Activated CD4-positive, alpha-beta T cell treated with anti-CD3 and anti-CD28 coated beads, Interleukin-2, amount 10 ng/mL, durations not matched to agents 24 days and 14 days (primary cell): ENCODE data around the gene KRTAP4-9. TPM values are rescaled to one million over a fixed set of nuclear protein-coding genes. Genes with fewer than 3 reads are reported as not detected.
"Not testable (repeated sequence)": the region's sequence is repeated elsewhere in the genome, so short reads cannot be mapped to it uniquely, and the experiment has no call there.

Experiments used
- DNase-seq: peaks from one replicate; pipeline ENCODE4 v3.0.0; 2022
- H3K27ac Mint-ChIP-seq: one replicate; pipeline ENCODE4 v1.8.0; 2022; ENCODE audit warnings: mild to moderate bottlenecking, mixed read lengths
- H3K27me3 Mint-ChIP-seq: one replicate; pipeline ENCODE4 v1.8.0; 2022; ENCODE audit warnings: mixed read lengths
- H3K36me3 Mint-ChIP-seq: one replicate; pipeline ENCODE4 v1.8.0; 2022; ENCODE audit warnings: low read depth, mild to moderate bottlenecking, mixed read lengths
- H3K4me1 Mint-ChIP-seq: one replicate; pipeline ENCODE4 v1.8.0; 2021; ENCODE audit warnings: mixed read lengths
- H3K4me3 Mint-ChIP-seq: one replicate; pipeline ENCODE4 v1.8.0; 2022; ENCODE audit warnings: mild to moderate bottlenecking, moderate library complexity, mixed read lengths
- H3K9me3 Mint-ChIP-seq: one replicate; pipeline ENCODE4 v1.8.0; 2021; ENCODE audit warnings: mixed read lengths
- intact Hi-C: fragments of 100-400 bp; cut with micrococcal nuclease; formaldehyde crosslinking; loops from one replicate; pipeline ENCODE4 v1.15.1; 2023
- total RNA-seq: library from RNA; stranded (reverse); gene quantifications from 2 replicates; pipeline ENCODE4 v1.2.3, GENCODE V29; 2022

The KRTAP4-9 gene
- total RNA-seq, result not detected in 2 replicates

DNA sequence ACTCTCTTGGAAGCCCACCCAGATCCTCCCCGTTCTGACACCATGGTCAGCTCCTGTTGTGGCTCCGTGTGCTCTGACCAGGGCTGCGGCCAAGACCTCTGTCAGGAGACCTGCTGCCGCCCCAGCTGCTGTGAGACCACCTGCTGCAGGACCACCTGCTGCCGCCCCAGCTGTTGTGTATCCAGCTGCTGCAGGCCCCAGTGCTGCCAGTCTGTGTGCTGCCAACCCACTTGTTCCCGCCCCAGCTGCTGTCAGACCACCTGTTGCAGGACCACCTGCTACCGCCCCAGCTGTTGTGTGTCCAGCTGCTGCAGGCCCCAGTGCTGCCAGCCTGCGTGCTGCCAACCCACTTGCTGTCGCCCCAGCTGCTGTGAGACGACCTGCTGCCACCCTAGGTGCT, at the start of gene KRTAP4-9:
Gene KRTAP4-9 (plus strand): TSS at position 43 of the 400 bp plus-strand sequence. CDS start 0 bp downstream, at position 43.
- H3K27me3 Mint-ChIP-seq, H3K27ac Mint-ChIP-seq, H3K9me3 Mint-ChIP-seq, intact Hi-C loops, H3K4me1 Mint-ChIP-seq, DNase-seq, H3K4me3 Mint-ChIP-seq, H3K36me3 Mint-ChIP-seq: not testable (repeated sequence)

DNA sequence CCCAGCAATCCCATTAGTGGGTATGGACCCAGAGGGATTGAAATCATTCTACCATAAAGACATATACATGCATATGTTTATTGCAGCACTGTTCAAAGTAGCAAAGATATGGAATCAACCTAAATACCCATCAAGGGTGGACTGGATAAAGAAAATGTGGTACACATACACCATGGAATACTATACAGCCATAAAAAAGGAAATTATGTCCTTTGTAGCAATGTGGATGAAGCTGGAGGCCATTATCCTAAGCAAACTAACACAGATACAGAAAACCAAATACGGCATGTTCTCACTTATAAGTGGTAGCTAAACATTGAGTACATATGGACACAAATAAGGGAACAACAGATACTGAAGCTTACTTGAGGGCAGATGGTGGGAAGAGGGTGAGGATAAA, 47.6 kb upstream of the KRTAP4-9 start:
- H3K27ac Mint-ChIP-seq, result no peak overlapping the region

DNA sequence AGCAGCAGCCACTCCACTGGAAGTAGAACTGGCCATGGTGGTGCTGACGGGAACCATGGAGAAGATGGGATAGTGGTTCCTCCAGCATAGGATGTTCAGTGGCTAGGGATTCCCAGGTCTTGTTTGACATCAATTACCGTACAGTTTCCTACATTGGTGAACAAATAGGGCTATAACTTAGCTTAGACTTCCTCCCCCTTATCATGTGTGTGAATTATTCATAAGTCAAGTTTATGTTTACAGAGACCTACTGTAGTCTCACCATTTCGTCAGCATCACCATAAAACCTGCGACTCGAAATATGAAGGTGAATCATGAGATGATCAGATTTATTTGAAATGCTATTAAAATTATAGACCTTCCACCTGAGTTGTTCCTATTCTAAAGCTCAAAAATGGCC, 46.4 kb upstream of the KRTAP4-9 start:
- DNase-seq, result no peak
- no peaks in the 10 kb centered on the region for H3K36me3 Mint-ChIP-seq
- no peaks in the 10 kb centered on the region for H3K9me3 Mint-ChIP-seq
- no peaks in the 10 kb centered on the region for H3K4me1 Mint-ChIP-seq
- H3K27ac Mint-ChIP-seq, result no peak overlapping the region
- peaks cover 23% of the 10 kb centered on the region for H3K27me3 Mint-ChIP-seq
- no peak overlapping the region for H3K4me3 Mint-ChIP-seq
- intact Hi-C loops, result no loop called here

More for the DNA sequence above, 47.6 kb upstream of the KRTAP4-9 start:
- H3K36me3 Mint-ChIP-seq, result no peaks in the 10 kb centered on the region
- peak; percentile 3 for DNase-seq
- peaks cover 28% of the 10 kb centered on the region for H3K27me3 Mint-ChIP-seq
- H3K4me1 Mint-ChIP-seq, result no peaks in the 10 kb centered on the region
- no peaks in the 10 kb centered on the region for H3K9me3 Mint-ChIP-seq
- intact Hi-C loops, result no loop called here
- H3K4me3 Mint-ChIP-seq, result no peak overlapping the region

DNA sequence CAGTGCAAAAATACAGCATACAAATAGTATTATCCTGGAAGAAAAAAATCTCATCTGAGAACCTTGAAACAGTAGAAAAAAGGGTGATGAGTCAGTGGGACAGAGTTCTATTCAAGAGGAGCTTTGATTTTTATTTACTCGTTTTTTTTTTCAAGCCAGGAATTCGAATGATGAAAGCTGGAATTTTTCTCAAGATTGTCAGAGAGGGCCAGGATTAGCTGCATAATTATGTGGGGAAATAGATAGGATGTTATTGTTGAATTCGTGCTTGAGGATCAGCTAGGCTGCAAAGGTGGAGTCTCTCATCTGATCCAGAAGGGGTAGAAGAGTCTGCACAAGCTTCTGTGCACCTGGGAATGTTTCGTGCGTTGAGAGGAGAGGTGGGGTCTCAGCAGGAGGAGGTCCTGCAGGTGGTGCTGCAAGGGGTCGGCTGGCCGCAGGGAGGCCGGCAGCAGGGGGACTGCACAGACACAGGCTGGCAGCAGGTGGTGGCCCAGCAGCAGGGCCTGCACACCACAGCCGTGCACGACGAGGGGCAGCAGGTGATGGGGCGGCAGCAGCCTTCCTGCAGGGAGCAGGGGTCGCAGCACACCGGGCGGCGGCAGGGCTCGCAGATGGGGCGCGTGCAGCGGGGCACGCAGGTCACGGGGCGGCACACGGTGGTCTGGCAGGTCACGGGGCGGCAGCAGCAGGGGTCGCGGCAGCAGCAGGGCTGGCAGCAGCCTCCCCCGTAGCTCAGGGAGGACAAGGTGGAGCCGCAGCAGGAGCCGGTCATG, 45.7 kb upstream of the KRTAP4-9 start:
- intact Hi-C loops, H3K27ac Mint-ChIP-seq, H3K36me3 Mint-ChIP-seq, H3K9me3 Mint-ChIP-seq, H3K4me1 Mint-ChIP-seq, DNase-seq, H3K4me3 Mint-ChIP-seq: not testable (repeated sequence)
- peaks cover 23% of the 10 kb centered on the region for H3K27me3 Mint-ChIP-seq

DNA sequence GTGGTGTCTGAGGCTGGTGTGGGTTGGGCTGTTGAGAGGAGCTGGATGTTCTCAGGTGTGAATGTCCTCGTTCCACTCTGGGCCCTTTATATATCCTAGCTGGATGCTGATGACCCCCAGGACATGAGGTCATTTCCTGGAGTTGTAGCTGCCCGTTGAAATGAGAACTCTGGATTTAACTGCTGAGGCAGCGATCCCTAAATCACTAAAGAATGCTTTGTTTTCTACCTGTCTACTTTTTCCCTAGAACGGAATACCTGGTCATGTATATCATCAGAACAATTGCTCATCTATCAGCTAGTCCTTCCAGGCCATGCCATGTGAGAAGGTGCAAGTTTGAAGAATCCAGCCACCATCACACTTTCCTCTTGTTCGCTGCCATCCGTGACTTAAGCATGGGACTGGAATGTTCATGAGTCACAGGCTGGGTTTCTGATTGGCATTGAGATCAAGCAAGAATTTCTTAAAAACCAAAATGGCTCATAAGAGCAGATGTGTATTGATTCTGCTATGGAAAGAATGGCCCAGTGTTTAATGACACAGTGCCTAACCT, 45.1 kb upstream of the KRTAP4-9 start, which contains the start of gene KRTAP2-3:
Gene KRTAP2-3 (minus strand): TSS at position 63 of the 553 bp plus-strand sequence. CDS start 64 bp downstream, outside the sequence.
- H3K36me3 Mint-ChIP-seq, result no peaks in the 10 kb centered on the region
- intact Hi-C loops, result no loop called here
- H3K27ac Mint-ChIP-seq, result no peak within 1 kb of the TSS
- no peak within 1 kb of the TSS for H3K4me3 Mint-ChIP-seq
- H3K27me3 Mint-ChIP-seq, result peaks cover 23% of the 10 kb centered on the region
- no peaks in the 10 kb centered on the region for H3K9me3 Mint-ChIP-seq
- H3K4me1 Mint-ChIP-seq, result no peaks in the 10 kb centered on the region
- DNase-seq, result no peak

DNA sequence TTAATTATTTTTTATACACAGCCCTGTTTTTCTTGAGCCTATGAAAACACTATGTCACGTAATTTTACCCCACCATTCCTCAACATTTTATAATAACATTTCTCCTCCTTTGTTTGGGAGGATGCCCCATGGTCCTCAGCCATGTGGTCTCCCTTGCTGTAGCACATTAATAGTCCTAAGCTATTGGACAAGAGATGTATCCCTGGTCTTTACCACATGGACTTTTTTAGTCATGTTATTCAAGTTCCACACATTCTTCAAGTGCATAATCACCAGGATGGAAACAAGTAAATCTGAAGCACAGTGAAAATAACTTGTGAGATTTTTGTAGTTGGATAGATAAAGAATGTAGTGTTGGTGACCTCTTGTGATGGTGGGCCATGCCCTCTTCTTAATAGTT, 43.2 kb upstream of the KRTAP4-9 start:
- Mint-ChIP-seq H3K9me3 (no peaks in the 10 kb centered on the region), H3K27me3 (peaks cover 22% of the 10 kb centered on the region)
- intact Hi-C loops, result no loop called here

DNA sequence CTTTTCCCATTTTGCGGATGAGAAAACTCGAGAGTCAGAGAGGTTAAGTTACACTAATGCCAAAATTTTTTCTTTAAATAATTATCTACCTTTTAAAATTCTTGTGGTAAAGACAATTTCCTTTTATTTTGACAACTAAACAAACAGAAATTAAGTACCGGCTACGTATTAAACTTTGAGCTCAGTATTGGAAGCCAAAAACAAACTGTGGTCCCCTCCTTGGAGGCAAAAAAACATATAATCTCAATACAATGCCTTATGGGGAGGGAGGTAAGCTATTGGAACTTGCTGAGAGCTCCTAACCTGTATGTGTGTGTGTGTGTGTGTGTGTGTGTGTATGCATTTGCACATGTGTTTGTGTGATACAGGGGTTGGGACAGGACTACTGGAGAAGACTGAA, 41.7 kb upstream of the KRTAP4-9 start:
- intact Hi-C loops, result no loop called here
- Mint-ChIP-seq H3K27me3 (peaks cover 22% of the 10 kb centered on the region), H3K4me3 (no peak overlapping the region), H3K27ac (no peak overlapping the region), H3K4me1 (no peaks in the 10 kb centered on the region), H3K9me3 (no peaks in the 10 kb centered on the region), H3K36me3 (no peaks in the 10 kb centered on the region)
- DNase-seq, result no peak

More for the DNA sequence above, 43.2 kb upstream of the KRTAP4-9 start:
- Mint-ChIP-seq H3K27ac (no peak overlapping the region), H3K4me1 (no peaks in the 10 kb centered on the region), H3K36me3 (no peaks in the 10 kb centered on the region), H3K4me3 (no peak overlapping the region)
- DNase-seq, result no peak

DNA sequence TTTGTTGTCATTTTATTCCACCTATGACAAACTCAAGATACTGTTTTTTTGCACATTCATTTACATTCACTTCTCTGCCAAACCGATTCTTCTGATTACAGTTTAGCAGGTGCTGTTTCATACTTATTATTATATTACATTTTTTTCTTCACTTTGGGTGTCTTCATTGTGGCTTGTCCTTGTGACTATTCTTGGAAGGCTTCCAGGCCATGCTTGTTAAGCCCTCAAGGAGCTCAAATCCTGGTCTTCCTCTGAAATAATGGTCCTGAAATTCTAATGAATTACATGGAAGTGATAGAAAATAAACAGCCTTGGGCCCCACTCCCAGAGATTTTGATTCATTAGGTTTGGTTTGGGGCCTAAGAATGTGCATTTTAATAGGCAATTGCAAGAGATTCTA, 40.9 kb upstream of the KRTAP4-9 start:
- Mint-ChIP-seq H3K4me1 (no peaks in the 10 kb centered on the region), H3K27ac (no peak overlapping the region), H3K9me3 (no peaks in the 10 kb centered on the region), H3K27me3 (peaks cover 20% of the 10 kb centered on the region), H3K36me3 (no peaks in the 10 kb centered on the region), H3K4me3 (no peak overlapping the region)
- no peak for DNase-seq
- intact Hi-C loops, result no loop called here

DNA sequence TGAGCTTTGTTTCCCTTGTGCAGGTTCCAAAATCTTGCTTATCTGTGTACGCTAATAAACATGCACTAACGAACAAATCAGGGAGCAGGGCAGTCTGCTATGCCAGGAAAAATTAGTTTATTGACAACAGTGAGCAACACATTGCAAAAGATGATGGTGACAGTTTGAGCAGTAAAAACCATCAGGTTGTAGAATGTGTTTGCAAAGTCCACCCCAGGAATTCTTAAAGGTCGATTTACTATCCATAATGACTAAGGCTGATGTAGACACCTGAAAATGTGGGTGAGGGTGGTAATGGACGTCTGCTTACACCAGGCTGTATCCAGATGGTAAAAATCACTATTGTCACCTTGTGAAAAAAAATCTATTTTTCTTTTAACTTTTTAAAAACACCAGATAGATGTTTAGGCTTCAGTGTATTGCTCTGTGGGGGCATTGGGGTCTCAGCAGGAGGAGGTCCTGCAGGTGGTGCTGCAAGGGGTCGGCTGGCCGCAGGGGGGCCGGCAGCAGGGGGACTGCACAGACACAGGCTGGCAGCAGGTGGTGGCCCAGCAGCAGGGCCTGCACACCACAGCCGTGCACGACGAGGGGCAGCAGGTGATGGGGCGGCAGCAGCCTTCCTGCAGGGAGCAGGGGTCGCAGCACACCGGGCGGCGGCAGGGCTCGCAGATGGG, 40.0 kb upstream of the KRTAP4-9 start:
- H3K27ac Mint-ChIP-seq, DNase-seq, H3K36me3 Mint-ChIP-seq, H3K4me3 Mint-ChIP-seq, H3K9me3 Mint-ChIP-seq, intact Hi-C loops, H3K4me1 Mint-ChIP-seq: not testable (repeated sequence)
- peaks cover 15% of the 10 kb centered on the region for H3K27me3 Mint-ChIP-seq

DNA sequence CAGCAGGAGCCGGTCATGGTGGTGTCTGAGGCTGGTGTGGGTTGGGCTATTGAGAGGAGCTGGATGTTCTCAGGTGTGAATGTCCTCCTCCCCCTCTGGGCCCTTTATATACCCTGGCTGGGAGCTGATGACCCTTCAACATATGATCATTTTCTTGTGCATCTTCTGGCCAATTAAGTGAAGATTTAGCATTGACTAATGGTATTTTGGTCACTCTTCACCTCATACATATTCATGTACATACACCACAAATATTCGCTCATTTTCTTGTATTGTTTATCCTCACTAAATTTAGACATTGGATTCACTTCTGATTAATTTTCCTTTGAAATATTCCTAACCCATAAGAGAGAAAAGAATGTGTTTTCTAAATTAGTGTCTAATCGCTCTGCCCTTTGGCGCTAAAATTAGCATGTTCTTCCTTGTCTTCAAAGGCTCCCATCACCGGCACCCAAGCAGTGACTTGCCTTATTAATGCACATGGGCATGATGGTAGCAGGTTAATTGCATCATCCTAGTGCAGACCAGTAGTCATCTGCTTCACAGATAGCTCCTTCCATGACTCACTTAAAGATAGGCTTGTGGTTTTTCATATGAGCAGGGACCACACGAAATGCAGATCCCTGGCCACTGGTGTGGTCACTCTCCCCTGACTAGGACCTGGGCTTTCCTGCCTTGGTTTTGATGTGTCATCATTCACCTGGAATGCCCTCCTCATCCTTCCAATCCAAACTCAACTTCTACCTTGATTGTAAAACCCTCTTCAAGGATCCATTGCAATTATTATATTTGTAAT, 39.2 kb upstream of the KRTAP4-9 start, which contains the start of gene KRTAP2-4:
Gene KRTAP2-4 (minus strand): TSS at position 51 of the 796 bp plus-strand sequence. CDS start 34 bp downstream, at position 17.
- H3K27me3 Mint-ChIP-seq, result peaks cover 7% of the 10 kb centered on the region
- no peak within 1 kb of the TSS for H3K27ac Mint-ChIP-seq

DNA sequence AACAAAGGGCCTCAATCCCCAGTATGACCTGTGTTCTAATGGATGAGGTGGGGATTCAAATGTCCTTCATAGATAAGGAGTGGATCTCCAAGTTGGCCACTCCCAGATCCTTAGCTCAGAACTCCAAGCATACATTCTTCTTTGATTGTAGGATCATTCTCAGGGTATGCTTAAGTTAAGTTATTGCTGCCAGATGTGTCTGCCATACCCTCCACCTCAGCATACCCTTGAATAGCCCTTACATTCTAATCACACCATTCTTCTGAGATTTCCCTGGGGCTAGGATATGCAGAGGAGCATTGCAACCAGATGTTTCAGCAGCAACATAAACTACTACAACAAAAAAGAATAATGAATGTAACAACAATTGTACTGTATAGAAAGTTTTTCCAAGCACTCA, 37.9 kb upstream of the KRTAP4-9 start:
- DNase-seq, result no peak
- Mint-ChIP-seq H3K4me1 (no peaks in the 10 kb centered on the region), H3K27me3 (peaks cover 4% of the 10 kb centered on the region), H3K9me3 (no peaks in the 10 kb centered on the region), H3K27ac (no peak overlapping the region), H3K36me3 (no peaks in the 10 kb centered on the region), H3K4me3 (no peak overlapping the region)
- intact Hi-C loops, result no loop called here

More for the DNA sequence above, 39.2 kb upstream of the KRTAP4-9 start, which contains the start of gene KRTAP2-4:
- Mint-ChIP-seq H3K36me3 (no peaks in the 10 kb centered on the region), H3K4me1 (no peaks in the 10 kb centered on the region), H3K9me3 (no peaks in the 10 kb centered on the region), H3K4me3 (no peak within 1 kb of the TSS)
- intact Hi-C loops, result no loop called here
- DNase-seq, result no peak

DNA sequence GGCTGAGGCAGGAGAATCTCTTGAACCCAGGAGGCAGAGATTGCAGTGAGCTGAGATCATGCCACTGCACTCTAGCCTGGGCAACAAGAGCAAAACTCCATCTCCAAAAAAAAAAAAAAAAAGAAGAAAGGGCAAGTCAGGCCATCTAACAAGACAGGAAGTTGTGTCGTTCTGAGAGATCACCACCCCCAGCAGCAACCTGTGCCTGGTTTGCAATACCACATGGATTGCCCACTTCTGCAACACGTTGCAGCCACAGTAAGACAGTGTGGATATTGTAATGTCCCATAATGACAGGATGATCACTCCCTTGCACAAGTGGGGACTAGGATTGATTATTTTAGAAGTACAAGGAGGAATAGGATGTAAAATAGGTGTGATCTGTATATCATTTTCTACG, 36.2 kb upstream of the KRTAP4-9 start:
- H3K36me3 Mint-ChIP-seq, result no peaks in the 10 kb centered on the region
- H3K9me3 Mint-ChIP-seq, result no peaks in the 10 kb centered on the region
- H3K27me3 Mint-ChIP-seq, result peaks cover 2% of the 10 kb centered on the region
- H3K27ac Mint-ChIP-seq, result no peak overlapping the region
- intact Hi-C loops, result no loop called here
- no peaks in the 10 kb centered on the region for H3K4me1 Mint-ChIP-seq
- no peak for DNase-seq
- no peak overlapping the region for H3K4me3 Mint-ChIP-seq

DNA sequence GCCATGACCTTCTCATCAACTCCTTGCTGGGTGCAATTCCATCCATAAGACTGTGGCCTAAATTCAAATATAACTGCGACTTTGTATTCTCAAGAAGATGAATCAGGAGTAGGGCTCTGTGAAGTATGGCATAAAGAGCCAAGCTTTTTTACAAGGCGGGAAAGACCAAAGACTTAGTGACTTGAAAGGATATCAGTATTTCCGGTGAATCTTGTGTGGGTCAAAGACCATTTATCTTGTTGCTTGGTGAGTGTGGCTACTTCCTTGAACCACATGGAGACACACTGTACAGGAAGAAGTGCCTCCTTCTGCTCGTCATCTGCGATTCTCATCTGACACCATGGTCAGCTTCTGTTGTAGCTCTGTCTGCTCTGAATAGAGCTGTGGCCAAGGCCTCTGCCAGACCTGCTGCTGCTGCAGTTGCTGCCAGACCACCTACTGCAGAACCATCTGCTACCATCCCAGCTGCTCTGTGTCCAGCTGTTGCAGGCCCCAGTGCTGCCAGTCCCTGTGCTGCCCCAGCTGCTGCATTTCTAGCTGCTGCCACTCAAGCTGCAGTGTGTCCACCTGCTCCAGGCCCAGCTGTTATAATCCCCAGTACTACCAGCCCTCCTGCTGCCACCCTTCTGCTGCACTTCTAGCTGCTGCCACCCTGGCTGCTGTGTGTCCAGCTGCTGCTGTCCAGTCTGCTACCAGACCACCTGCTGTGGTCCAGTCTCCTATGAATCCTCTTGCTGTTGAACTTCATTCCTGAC, 33.4 kb upstream of the KRTAP4-9 start:
- Mint-ChIP-seq H3K27ac (no peak overlapping the region), H3K4me1 (no peaks in the 10 kb centered on the region), H3K4me3 (no peak overlapping the region), H3K27me3 (peaks cover 16% of the 10 kb centered on the region), H3K9me3 (no peaks in the 10 kb centered on the region), H3K36me3 (no peaks in the 10 kb centered on the region)
- intact Hi-C loops, result no loop called here
- DNase-seq, result no peak
